ENCODE results near the gene PAK1IP1. TPM values are rescaled to one million over a fixed set of nuclear protein-coding genes. Genes with fewer than 3 reads are reported as not detected.

The PAK1IP1 gene
- total and polyA plus RNA-seq, 10 of the 15 experiments (the other 5 are each of a cell fraction or from before 2014, with no cell fraction given), result 26.0 to 98.5 (median 47.8) TPM

GRCh38 chr6:10713962-10714361, 19.2 kb downstream of the PAK1IP1 start:
- ChIA-PET CTCF (no interaction called here), POLR2A (no interaction called here), SMC1A (ENCODE audit: uncharacterized antibody, unreplicated experiment) (no interaction called here), RAD21 (ENCODE audit: unreplicated experiment) (no interaction called here)
- H3K27ac ChIP-seq (ENCODE audit: control insufficient read depth, insufficient read depth), result no peak overlapping the region
- FAIRE-seq, result no peak
- no peak overlapping the region for H3K9ac ChIP-seq (ENCODE audit: control insufficient read depth, insufficient read depth, low read length)
- in situ Hi-C loops (cut with MboI) (no loop called here), intact Hi-C loops (cut with micrococcal nuclease; ENCODE audit: unreplicated experiment) (no loop called here)
- peaks cover 2 to 3% of the 10 kb centered on the region in 2 experiments; a peak in 2 of 4 replicates for H3K36me3 ChIP-seq (ENCODE audit: control insufficient read depth in 2 of 2, insufficient read depth in 2 of 2, low read length in 1 of 2)
- H2AFZ ChIP-seq (ENCODE audit: control insufficient read depth, low read depth, low read length), result no peak overlapping the region
- WGBS (ENCODE audit: insufficient coverage, insufficient replicate concordance, low lambda C conversion rate, missing lambda C conversion rate), result 90% methylated on average over 8 of the region's 8 CpGs
- H3K9me3 ChIP-seq (replicated peaks; ENCODE audit: control insufficient read depth, insufficient read depth, low read length), result peaks cover 9% of the 10 kb centered on the region; the same call in 2 of the 3 replicates
- no peak; the same call in 2 of the 3 replicates for ATAC-seq
- H3K4me3 ChIP-seq, result no peak overlapping the region
- no peaks in the 10 kb centered on the region for H3K79me2 ChIP-seq (ENCODE audit: control insufficient read depth, insufficient read depth, low read length)
- no peak for TF ChIP-seq RUNX3 (IDR thresholded peaks at IDR 0.05; ENCODE audit: low read length)
- no TSS peak for BruUV-seq (replicated peaks)
- DNase-seq (ENCODE audit: low read depth, low spot score), result no peak
- no peaks in the 10 kb centered on the region for H4K20me1 ChIP-seq (ENCODE audit: control insufficient read depth, insufficient read depth)
- 0 out of 2 replicates have a peak, but pooled peaks cover 4% of the 10 kb centered on the region for H3K4me1 ChIP-seq (ENCODE audit: control insufficient read depth, insufficient read depth, low read length)
- H3K4me2 ChIP-seq (ENCODE audit: control insufficient read depth, insufficient read depth), result no peak overlapping the region
- no peaks in the 10 kb centered on the region for H3K27me3 ChIP-seq (replicated peaks in 1 of 2; ENCODE audit: control insufficient read depth in 2 of 2, insufficient read depth in 2 of 2, low read length in 1 of 2)

GRCh38 chr6:10719296-10719963, 24.7 kb downstream of the PAK1IP1 start:
- ATAC-seq (no peak), DNase-seq (ENCODE audit: low read depth, low spot score) (no peak), FAIRE-seq (no peak)
- Histone ChIP-seq H3K4me2 (ENCODE audit: control insufficient read depth, insufficient read depth) (peak overlapping the region; percentile 75), H3K4me3 (peak overlapping the region; percentile 76; the same call in 1 of the 2 replicates), H3K9me3 (replicated peaks; ENCODE audit: control insufficient read depth, insufficient read depth, low read length) (peaks cover 12% of the 10 kb centered on the region), H3K27ac (ENCODE audit: control insufficient read depth, insufficient read depth) (peak overlapping the region; percentile 78; the same call in 1 of the 2 replicates), H4K20me1 (ENCODE audit: control insufficient read depth, insufficient read depth) (no peaks in the 10 kb centered on the region), H3K4me1 (ENCODE audit: control insufficient read depth, insufficient read depth, low read length) (peaks cover 4% of the 10 kb centered on the region; the same call in 1 of the 2 replicates), H3K27me3 (replicated peaks in 1 of 2; ENCODE audit: control insufficient read depth in 2 of 2, insufficient read depth in 2 of 2, low read length in 1 of 2) (no peaks in the 10 kb centered on the region), H2AFZ (ENCODE audit: control insufficient read depth, low read depth, low read length) (no peak overlapping the region; the same call in 1 of the 2 replicates), H3K9ac (ENCODE audit: control insufficient read depth, insufficient read depth, low read length) (peak overlapping the region; percentile 73; the same call in 1 of the 2 replicates), H3K36me3 (ENCODE audit: control insufficient read depth in 2 of 2, insufficient read depth in 2 of 2, low read length in 1 of 2) (no peaks in the 10 kb centered on the region), H3K79me2 (ENCODE audit: control insufficient read depth, insufficient read depth, low read length) (peaks cover 13% of the 10 kb centered on the region)
- ChIA-PET RAD21 (ENCODE audit: unreplicated experiment) (interaction anchor here (0.9 to 2.4 kb wide), 3 partner anchors 28 to 83 kb away, joined by 3 to 12 read pairs (median 4); partner anchors contain the start of gene TMEM14B), CTCF (interaction anchor here (0.9 to 2.2 kb wide), 3 partner anchors 8 to 241 kb away, joined by 3 to 7 read pairs (median 5); no protein-coding TSS in a partner anchor), POLR2A (interaction anchor here (0.8 to 6.0 kb wide), 3 partner anchors 9 to 24 kb away, joined by 3 to 40 read pairs (median 3); partner anchors contain the start of genes C6orf52 and PAK1IP1), SMC1A (ENCODE audit: uncharacterized antibody, unreplicated experiment) (interaction anchor here (0.5 to 3.1 kb wide), 7 partner anchors 9 to 241 kb away, joined by 3 to 8 read pairs (median 3); no protein-coding TSS in a partner anchor)
- intact Hi-C loops (cut with micrococcal nuclease; ENCODE audit: unreplicated experiment), result no loop called here
- in situ Hi-C loops (cut with MboI), result no loop called here
- WGBS (ENCODE audit: insufficient coverage, insufficient replicate concordance, low lambda C conversion rate, missing lambda C conversion rate), result 79% methylated on average over 8 of the region's 8 CpGs
- TSS peak; percentile 71 for BruUV-seq (replicated peaks)
- TF ChIP-seq TCF12 (IDR thresholded peaks at IDR 0.05; ENCODE audit: low read depth, low read length) (no peak), FOS (IDR thresholded peaks at IDR 0.05; ENCODE audit: borderline replicate concordance, extremely low read depth, insufficient read length) (peak; percentile 44), KLF5 (IDR thresholded peaks at IDR 0.05; ENCODE audit: partially characterized antibody) (no peak), ZNF274 (IDR thresholded peaks at IDR 0.05; ENCODE audit: insufficient read depth, insufficient read length) (no peak), CHD1 (IDR thresholded peaks at IDR 0.05; ENCODE audit: low read depth, low read length) (no peak), SMC3 (IDR thresholded peaks at IDR 0.05; ENCODE audit: borderline replicate concordance, low read length) (no peak), ZNF24 (IDR thresholded peaks at IDR 0.05) (no peak), NR2C2 (IDR thresholded peaks at IDR 0.05; ENCODE audit: borderline replicate concordance, control insufficient read depth, insufficient read length, low read depth) (no peak), BHLHE40 (IDR thresholded peaks at IDR 0.05; ENCODE audit: borderline replicate concordance in 1 of 2, low read depth in 2 of 2, low read length in 1 of 2) (peak in 1 of 2 experiments; percentile 20; a peak in 1 of 4 replicates), ZZZ3 (IDR thresholded peaks at IDR 0.05; ENCODE audit: control insufficient read depth, insufficient read length, low read depth) (no peak), SUZ12 (IDR thresholded peaks at IDR 0.05; ENCODE audit: unreplicated experiment) (no peak), ATF2 (IDR thresholded peaks at IDR 0.05; ENCODE audit: low read length) (no peak), JUND (IDR thresholded peaks at IDR 0.05; ENCODE audit: low read depth, low read length) (no peak)

Measured in GM12878 (cell line).